ENCODE data around the gene IQCE. TPM values are rescaled to one million over a fixed set of nuclear protein-coding genes. Genes with fewer than 3 reads are reported as not detected.

Gene IQCE
- total and polyA plus RNA-seq, 2 experiments from 2014 or later: 11.8 to 13.3 TPM

- no peaks in the 10 kb centered on the region for H3K79me2 ChIP-seq
- no peak for DNase-seq (ENCODE audit: low spot score)
- no peak for TF ChIP-seq EZH2 (IDR thresholded peaks at IDR 0.05; ENCODE audit: borderline replicate concordance)
- TF ChIP-seq CTCF (IDR thresholded peaks at IDR 0.05; ENCODE audit: poor library complexity): no peak
- TF ChIP-seq EZH2phosphoT487 (IDR thresholded peaks at IDR 0.05; ENCODE audit: low read depth, severe bottlenecking, unreplicated experiment): no peak
Observed at GRCh38 chr7:2601907-2602306, 43.1 kb downstream of the IQCE start.

GRCh38 chr7:2602406-2603043 is 43.7 kb downstream of the IQCE start:
- H4K20me1 ChIP-seq (ENCODE audit: insufficient read depth, poor library complexity, severe bottlenecking): no peaks in the 10 kb centered on the region
- 94% methylated on average over 19 of the region's 19 CpGs for WGBS (ENCODE audit: low lambda C conversion rate, missing lambda C conversion rate)
- no peak for DNase-seq (ENCODE audit: low spot score)
- H3K4me1 ChIP-seq (ENCODE audit: insufficient read depth): peaks cover 5% of the 10 kb centered on the region
- H3K36me3 ChIP-seq (replicated peaks; ENCODE audit: insufficient read depth, low read depth): no peaks in the 10 kb centered on the region
- H3K4me3 ChIP-seq: no peak overlapping the region
- H3K9me3 ChIP-seq (ENCODE audit: low read depth): no peaks in the 10 kb centered on the region
- no peak overlapping the region for H2AFZ ChIP-seq
- no peak overlapping the region for H3K4me2 ChIP-seq
- TF ChIP-seq CTCF (IDR thresholded peaks at IDR 0.05; ENCODE audit: poor library complexity) (no peak), EZH2phosphoT487 (IDR thresholded peaks at IDR 0.05; ENCODE audit: low read depth, severe bottlenecking, unreplicated experiment) (no peak), EZH2 (IDR thresholded peaks at IDR 0.05; ENCODE audit: borderline replicate concordance) (no peak)
- H3K27ac ChIP-seq: no peak overlapping the region
- no peaks in the 10 kb centered on the region for H3K79me2 ChIP-seq
- no peaks in the 10 kb centered on the region for H3K27me3 ChIP-seq
- H3K9me2 ChIP-seq (replicated peaks; ENCODE audit: insufficient read depth): no peaks in the 10 kb centered on the region

More at GRCh38 chr7:2601907-2602306, 43.1 kb downstream of the IQCE start:
- WGBS (ENCODE audit: low lambda C conversion rate, missing lambda C conversion rate): 94% methylated on average over 11 of the region's 11 CpGs
- Histone ChIP-seq H3K27ac (no peak overlapping the region), H3K4me2 (no peak overlapping the region), H3K27me3 (no peaks in the 10 kb centered on the region), H3K4me1 (ENCODE audit: insufficient read depth) (peaks cover under 1% of the 10 kb centered on the region), H3K4me3 (no peak overlapping the region), H3K36me3 (replicated peaks; ENCODE audit: insufficient read depth, low read depth) (no peaks in the 10 kb centered on the region), H3K9me2 (replicated peaks; ENCODE audit: insufficient read depth) (no peaks in the 10 kb centered on the region), H4K20me1 (ENCODE audit: insufficient read depth, poor library complexity, severe bottlenecking) (no peaks in the 10 kb centered on the region), H2AFZ (no peak overlapping the region), H3K9me3 (ENCODE audit: low read depth) (no peaks in the 10 kb centered on the region)

GRCh38 chr7:2603044-2603965 is 44.5 kb downstream of the IQCE start:
- no peak for TF ChIP-seq EZH2 (IDR thresholded peaks at IDR 0.05; ENCODE audit: borderline replicate concordance)
- TF ChIP-seq EZH2phosphoT487 (IDR thresholded peaks at IDR 0.05; ENCODE audit: low read depth, severe bottlenecking, unreplicated experiment): no peak
- TF ChIP-seq CTCF (IDR thresholded peaks at IDR 0.05; ENCODE audit: poor library complexity): no peak
- Histone ChIP-seq H3K27ac (no peak overlapping the region), H3K4me3 (no peak overlapping the region), H3K4me1 (ENCODE audit: insufficient read depth) (peaks cover 5% of the 10 kb centered on the region), H3K36me3 (replicated peaks; ENCODE audit: insufficient read depth, low read depth) (no peaks in the 10 kb centered on the region), H3K9me3 (ENCODE audit: low read depth) (no peaks in the 10 kb centered on the region), H2AFZ (no peak overlapping the region), H3K79me2 (no peaks in the 10 kb centered on the region), H3K4me2 (no peak overlapping the region), H3K9me2 (replicated peaks; ENCODE audit: insufficient read depth) (no peaks in the 10 kb centered on the region), H4K20me1 (ENCODE audit: insufficient read depth, poor library complexity, severe bottlenecking) (no peaks in the 10 kb centered on the region), H3K27me3 (no peaks in the 10 kb centered on the region)
- WGBS (ENCODE audit: low lambda C conversion rate, missing lambda C conversion rate): 97% methylated on average over 29 of the region's 35 CpGs
- DNase-seq (ENCODE audit: low spot score): no peak
